HL-60 (cell line): ENCODE results near the gene MYCBP2.

Experiments used
- POLR2AphosphoS5 ChIP-seq: IDR thresholded peaks from 2 replicates; pipeline ENCODE4 v1.6.1; 2012; ENCODE audit warnings: low read depth
- SPI1 ChIP-seq: IDR thresholded peaks from 2 replicates; pipeline ENCODE4 v1.6.1; 2012; ENCODE audit warnings: low read depth, mild to moderate bottlenecking, borderline replicate concordance
- TF ChIP-seq, protein P1 (sequence below): IDR thresholded peaks from one replicate; pipeline ENCODE4 v1.5.1; 2011; ENCODE audit warnings: low read length, control low read depth, inconsistent platforms; ENCODE audit not compliant: insufficient read depth
- TF ChIP-seq, protein P2 (sequence below): IDR thresholded peaks from 2 replicates; pipeline ENCODE4 v1.6.1; 2012; ENCODE audit warnings: low read depth; ENCODE audit not compliant: insufficient replicate concordance

DNA sequence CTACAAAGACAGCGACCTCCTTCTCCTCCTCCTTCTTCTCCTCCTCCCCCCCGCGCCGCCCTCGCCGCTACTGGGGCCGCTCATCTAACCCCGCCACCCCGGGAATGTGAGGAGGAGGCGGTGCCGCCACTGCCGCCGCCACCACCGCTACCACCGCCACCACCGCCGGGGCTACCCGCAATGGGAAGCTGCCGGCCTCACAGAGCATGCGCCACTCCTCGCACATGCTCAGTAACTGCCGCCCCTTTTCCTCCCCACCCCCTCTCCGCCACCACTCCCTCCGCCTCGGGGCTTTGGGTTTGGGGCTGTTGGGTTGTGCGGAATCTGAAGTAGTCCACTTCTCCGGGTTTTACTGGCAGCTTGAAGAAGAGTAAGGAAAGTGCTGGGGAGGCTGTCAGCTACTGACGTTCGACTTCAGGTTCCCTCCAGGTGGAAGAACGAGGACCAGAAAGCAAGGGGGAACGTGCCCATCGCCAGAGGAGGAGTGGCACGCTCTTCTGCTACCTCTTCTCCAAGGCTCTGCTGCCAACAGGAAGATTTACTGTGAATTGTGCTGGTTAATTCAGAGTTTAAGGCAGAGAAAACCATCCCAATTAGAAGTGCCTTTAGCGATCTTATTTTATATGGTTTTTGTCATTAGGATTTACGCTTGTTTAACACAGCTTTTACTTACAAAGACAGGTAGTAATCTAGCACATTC, at the start of gene MYCBP2:
- TF ChIP-seq POLR2AphosphoS5: peak; percentile 92
- TF ChIP-seq, protein P1, sequence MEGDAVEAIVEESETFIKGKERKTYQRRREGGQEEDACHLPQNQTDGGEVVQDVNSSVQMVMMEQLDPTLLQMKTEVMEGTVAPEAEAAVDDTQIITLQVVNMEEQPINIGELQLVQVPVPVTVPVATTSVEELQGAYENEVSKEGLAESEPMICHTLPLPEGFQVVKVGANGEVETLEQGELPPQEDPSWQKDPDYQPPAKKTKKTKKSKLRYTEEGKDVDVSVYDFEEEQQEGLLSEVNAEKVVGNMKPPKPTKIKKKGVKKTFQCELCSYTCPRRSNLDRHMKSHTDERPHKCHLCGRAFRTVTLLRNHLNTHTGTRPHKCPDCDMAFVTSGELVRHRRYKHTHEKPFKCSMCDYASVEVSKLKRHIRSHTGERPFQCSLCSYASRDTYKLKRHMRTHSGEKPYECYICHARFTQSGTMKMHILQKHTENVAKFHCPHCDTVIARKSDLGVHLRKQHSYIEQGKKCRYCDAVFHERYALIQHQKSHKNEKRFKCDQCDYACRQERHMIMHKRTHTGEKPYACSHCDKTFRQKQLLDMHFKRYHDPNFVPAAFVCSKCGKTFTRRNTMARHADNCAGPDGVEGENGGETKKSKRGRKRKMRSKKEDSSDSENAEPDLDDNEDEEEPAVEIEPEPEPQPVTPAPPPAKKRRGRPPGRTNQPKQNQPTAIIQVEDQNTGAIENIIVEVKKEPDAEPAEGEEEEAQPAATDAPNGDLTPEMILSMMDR: no peak
- no peak for TF ChIP-seq SPI1
- TF ChIP-seq, protein P2, sequence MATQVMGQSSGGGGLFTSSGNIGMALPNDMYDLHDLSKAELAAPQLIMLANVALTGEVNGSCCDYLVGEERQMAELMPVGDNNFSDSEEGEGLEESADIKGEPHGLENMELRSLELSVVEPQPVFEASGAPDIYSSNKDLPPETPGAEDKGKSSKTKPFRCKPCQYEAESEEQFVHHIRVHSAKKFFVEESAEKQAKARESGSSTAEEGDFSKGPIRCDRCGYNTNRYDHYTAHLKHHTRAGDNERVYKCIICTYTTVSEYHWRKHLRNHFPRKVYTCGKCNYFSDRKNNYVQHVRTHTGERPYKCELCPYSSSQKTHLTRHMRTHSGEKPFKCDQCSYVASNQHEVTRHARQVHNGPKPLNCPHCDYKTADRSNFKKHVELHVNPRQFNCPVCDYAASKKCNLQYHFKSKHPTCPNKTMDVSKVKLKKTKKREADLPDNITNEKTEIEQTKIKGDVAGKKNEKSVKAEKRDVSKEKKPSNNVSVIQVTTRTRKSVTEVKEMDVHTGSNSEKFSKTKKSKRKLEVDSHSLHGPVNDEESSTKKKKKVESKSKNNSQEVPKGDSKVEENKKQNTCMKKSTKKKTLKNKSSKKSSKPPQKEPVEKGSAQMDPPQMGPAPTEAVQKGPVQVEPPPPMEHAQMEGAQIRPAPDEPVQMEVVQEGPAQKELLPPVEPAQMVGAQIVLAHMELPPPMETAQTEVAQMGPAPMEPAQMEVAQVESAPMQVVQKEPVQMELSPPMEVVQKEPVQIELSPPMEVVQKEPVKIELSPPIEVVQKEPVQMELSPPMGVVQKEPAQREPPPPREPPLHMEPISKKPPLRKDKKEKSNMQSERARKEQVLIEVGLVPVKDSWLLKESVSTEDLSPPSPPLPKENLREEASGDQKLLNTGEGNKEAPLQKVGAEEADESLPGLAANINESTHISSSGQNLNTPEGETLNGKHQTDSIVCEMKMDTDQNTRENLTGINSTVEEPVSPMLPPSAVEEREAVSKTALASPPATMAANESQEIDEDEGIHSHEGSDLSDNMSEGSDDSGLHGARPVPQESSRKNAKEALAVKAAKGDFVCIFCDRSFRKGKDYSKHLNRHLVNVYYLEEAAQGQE: no peak
